HCT116 (cell line): ENCODE measurements around the gene DLG5. TPM values are rescaled to one million over a fixed set of nuclear protein-coding genes. Genes with fewer than 3 reads are reported as not detected.

Experiments used
- ATAC-seq: fragments of 200-7000 bp; cut with Tn5 transposase; 2 replicates; pipeline ENCODE4 v1.9.1; 2020; ENCODE audit warnings: mild to moderate bottlenecking, moderate library complexity
- BruUV-seq: library from RNA; stranded (reverse); fragments of 400-500 nt; replicated peaks from 2 replicates; lab custom pipeline; 2021; lab: Mats Ljungman, UMichigan
- CTCF ChIA-PET: fragments of 300-600 bp; sonication (Branson Sonifier 250); formaldehyde crosslinking; loops from one replicate; lab custom pipeline; 2021; ENCODE audit warnings: antibody characterized with exemption; lab: Charles Lee
- POLR2A ChIA-PET: fragments of 300-600, 350-600 bp; sonication (Branson Sonifier 250); formaldehyde crosslinking; loops from one replicate; lab custom pipeline; 2021; ENCODE audit warnings: antibody characterized with exemption; lab: Charles Lee
- RAD21 ChIA-PET, 2 experiments: fragments of 300-600 bp; sonication (Branson Sonifier 250); formaldehyde crosslinking; loops; one replicate each; lab custom pipeline; 2023; ENCODE audit warnings: low total read pairs in 2 of 2; ENCODE audit not compliant: uncharacterized antibody in 2 of 2, unreplicated experiment in 2 of 2, low non-redundant PET in 1 of 2; lab: Charles Lee
- DNase-seq: peaks from one replicate; pipeline ENCODE4 v3.0.0-alpha.2; 2010; ENCODE audit warnings: low read depth, low spot score
- H2AFZ ChIP-seq: fragments of 200-600 bp; shearing (Covaris generic), sonication (generic); 2 replicates; pipeline ENCODE4 v1.6.1; 2017; ENCODE audit warnings: low read depth, mixed run types, mixed read lengths, antibody characterized with exemption, low read length; ENCODE audit not compliant: poor library complexity, severe bottlenecking
- H3K27ac ChIP-seq: 2 replicates; pipeline ENCODE4 v1.5.1; 2012; ENCODE audit warnings: low read depth, low read length
- H3K27me3 ChIP-seq: fragments of 200-600 bp; sonication (generic); 2 replicates; pipeline ENCODE4 v1.6.1; 2016; ENCODE audit warnings: mixed run types, low read length, mixed read lengths; ENCODE audit not compliant: insufficient read depth
- H3K36me3 ChIP-seq, 2 experiments: fragments of 200-500 bp in 1 of 2; fragments of 200-600 bp in 1 of 2; sonication (Bioruptor generic) in 1 of 2; sonication (generic) in 1 of 2; 2 replicates each; pipeline versions ENCODE4 v1.5.1 to v1.6.1; 2014 to 2016; ENCODE audit warnings: low read length in 2 of 2, inconsistent platforms in 1 of 2, mixed read lengths in 1 of 2, mixed run types in 1 of 2; ENCODE audit not compliant: insufficient read depth in 2 of 2, control insufficient read depth in 1 of 2
- H3K4me1 ChIP-seq, 2 experiments: fragments of 200-600 bp in 1 of 2; sonication (generic) in 1 of 2; 2 replicates each; pipeline versions ENCODE4 v1.5.1 to v1.6.1; 2012 to 2017; ENCODE audit warnings: low read length in 2 of 2, inconsistent platforms in 1 of 2, mild to moderate bottlenecking in 1 of 2, mixed read lengths in 1 of 2, mixed run types in 1 of 2, moderate library complexity in 1 of 2; ENCODE audit not compliant: insufficient read depth in 2 of 2, control insufficient read depth in 1 of 2
- H3K4me2 ChIP-seq: fragments of 200-600 bp; sonication (generic); 2 replicates; pipeline ENCODE4 v1.6.1; 2017; ENCODE audit warnings: mixed run types, low read length, mixed read lengths
- H3K4me3 ChIP-seq, 2 experiments: fragments of 200-600 bp in 1 of 2; sonication (generic) in 1 of 2; replicated peaks in 1 of 2; 2 replicates each; pipeline ENCODE4 v1.5.1; 2011 to 2016; ENCODE audit warnings: low read length in 2 of 2, control low read depth in 1 of 2, low read depth in 1 of 2, mild to moderate bottlenecking in 1 of 2, mixed read lengths in 1 of 2, mixed run types in 1 of 2
- H3K79me2 ChIP-seq: fragments of 200-600 bp; sonication (generic); 2 replicates; pipeline ENCODE4 v1.6.1; 2017; ENCODE audit warnings: mild to moderate bottlenecking, mixed run types, low read length, moderate library complexity, mixed read lengths; ENCODE audit not compliant: insufficient read depth
- H3K9ac ChIP-seq: fragments of 200-600 bp; sonication (generic); 2 replicates; pipeline ENCODE4 v1.6.1; 2016; ENCODE audit warnings: low read length, mixed read lengths
- H3K9me2 ChIP-seq: fragments of 200-600 bp; sonication (generic), shearing (Covaris generic); 2 replicates; pipeline ENCODE4 v1.6.1; 2017; ENCODE audit warnings: mixed run types, mild to moderate bottlenecking, moderate library complexity; ENCODE audit not compliant: insufficient read depth
- H3K9me3 ChIP-seq, 2 experiments: fragments of 200-500 bp in 1 of 2; fragments of 200-600 bp in 1 of 2; sonication (Bioruptor generic) in 1 of 2; sonication (generic) in 1 of 2; 2 replicates each; pipeline ENCODE4 v1.6.1; 2014 to 2017; ENCODE audit warnings: low read length in 2 of 2, mixed read lengths in 2 of 2, inconsistent platforms in 1 of 2, low read depth in 1 of 2, mild to moderate bottlenecking in 1 of 2, mixed run types in 1 of 2, moderate library complexity in 1 of 2; ENCODE audit not compliant: control insufficient read depth in 1 of 2, insufficient read depth in 1 of 2
- H4K20me1 ChIP-seq: fragments of 200-600 bp; sonication (generic), shearing (Covaris generic); 2 replicates; pipeline ENCODE4 v1.6.1; 2017; ENCODE audit warnings: mixed run types, mild to moderate bottlenecking, moderate library complexity; ENCODE audit not compliant: insufficient read depth
- ATF3 ChIP-seq: IDR thresholded peaks from 2 replicates; pipeline ENCODE4 v1.6.1; 2012
- CBX3 ChIP-seq: IDR thresholded peaks from 2 replicates; pipeline ENCODE4 v1.6.1; 2012; ENCODE audit warnings: low read depth
- CEBPB ChIP-seq: IDR thresholded peaks from 2 replicates; pipeline ENCODE4 v1.6.1; 2012; ENCODE audit warnings: low read depth
- EGR1 ChIP-seq: IDR thresholded peaks from 2 replicates; pipeline ENCODE4 v1.6.1; 2012; ENCODE audit warnings: low read depth
- EZH2 ChIP-seq: fragments of 200-600 bp; sonication (generic); IDR thresholded peaks from 2 replicates; pipeline ENCODE4 v1.6.1; 2017; ENCODE audit warnings: antibody characterized with exemption, mixed run types
- EZH2phosphoT487 ChIP-seq: fragments of 200-600 bp; IDR thresholded peaks from 2 replicates; pipeline ENCODE4 v1.6.1; 2018; ENCODE audit warnings: antibody characterized with exemption, borderline replicate concordance
- FOSL1 ChIP-seq: IDR thresholded peaks from 2 replicates; pipeline ENCODE4 v1.6.1; 2012; ENCODE audit warnings: low read depth
- MAX ChIP-seq: IDR thresholded peaks from 2 replicates; pipeline ENCODE4 v1.6.1; 2012
- POLR2A ChIP-seq: IDR thresholded peaks from 2 replicates; pipeline ENCODE4 v1.7.0; 2011; ENCODE audit warnings: borderline replicate concordance; ENCODE audit not compliant: insufficient read depth, insufficient read length; ENCODE audit errors: extremely low read depth
- POLR2AphosphoS5 ChIP-seq: IDR thresholded peaks from 2 replicates; pipeline ENCODE4 v1.6.1; 2011; ENCODE audit warnings: mild to moderate bottlenecking, low read depth, low read length, moderate library complexity
- REST ChIP-seq: IDR thresholded peaks from 2 replicates; pipeline ENCODE4 v1.6.1; 2012; ENCODE audit warnings: low read depth
- SIN3A ChIP-seq: IDR thresholded peaks from 2 replicates; pipeline ENCODE4 v1.6.1; 2012; ENCODE audit warnings: low read depth
- SP1 ChIP-seq: IDR thresholded peaks from 2 replicates; pipeline ENCODE4 v1.6.1; 2012; ENCODE audit warnings: low read depth
- SRF ChIP-seq: IDR thresholded peaks from 2 replicates; pipeline ENCODE4 v1.6.1; 2012; ENCODE audit warnings: low read depth
- TCF7L2 ChIP-seq: IDR thresholded peaks from 2 replicates; pipeline ENCODE4 v1.7.0; 2011; ENCODE audit warnings: borderline replicate concordance, inconsistent platforms; ENCODE audit not compliant: insufficient read depth, insufficient read length; ENCODE audit errors: extremely low read depth
- YY1 ChIP-seq: IDR thresholded peaks from 2 replicates; pipeline ENCODE4 v1.6.1; 2011; ENCODE audit warnings: low read length, low read depth, moderate library complexity, mild to moderate bottlenecking; ENCODE audit not compliant: insufficient replicate concordance; ENCODE audit errors: extremely low read depth
- ZBTB33 ChIP-seq: IDR thresholded peaks from 2 replicates; pipeline ENCODE4 v1.6.1; 2011; ENCODE audit warnings: mild to moderate bottlenecking, low read length, moderate library complexity; ENCODE audit not compliant: insufficient replicate concordance; ENCODE audit errors: extremely low read depth
- ZFX ChIP-seq: fragments of 450-650 bp; IDR thresholded peaks from 2 replicates; pipeline ENCODE4 v1.6.1; 2017
- intact Hi-C: fragments of 100-400 bp; cut with micrococcal nuclease; formaldehyde crosslinking; loops from 2 replicates; pipeline ENCODE4 v1.10.0; 2022
- total RNA-seq: library from RNA; stranded (reverse); gene quantifications from one replicate; pipeline ENCODE4 v1.2.1, GENCODE V29; 2021; ENCODE audit not compliant: unreplicated experiment

Gene DLG5
- total RNA-seq, 1 experiment from 2014 or later: 44.8 TPM

GRCh38 chr10:77927402-77928246, 1.1 kb upstream of the DLG5 start:
- no peaks in the 10 kb centered on the region for H4K20me1 ChIP-seq
- no peaks in the 10 kb centered on the region for H3K9me2 ChIP-seq
- peak overlapping the region; percentile 97 for H3K4me2 ChIP-seq
- peaks cover 34% of the 10 kb centered on the region for H3K79me2 ChIP-seq
- H3K9ac ChIP-seq: peak overlapping the region; percentile 77
- no peaks in the 10 kb centered on the region for H3K9me3 ChIP-seq
- H3K4me1 ChIP-seq: peaks cover 9 to 25% of the 10 kb centered on the region in 2 experiments; a peak in 3 of 4 replicates
- CTCF ChIA-PET: no interaction called here
- no peak overlapping the region; the same call in 1 of the 2 replicates for H3K27ac ChIP-seq
- TSS peak; percentile 59 for BruUV-seq
- intact Hi-C loops: no loop called here
- TF ChIP-seq POLR2A: no peak
- no peak for TF ChIP-seq YY1
- TF ChIP-seq CEBPB: no peak
- no peak for TF ChIP-seq REST
- no peak for TF ChIP-seq EZH2
- TF ChIP-seq FOSL1: no peak
- no peak for TF ChIP-seq POLR2AphosphoS5
- TF ChIP-seq SRF: no peak
- no peak for TF ChIP-seq TCF7L2
- no peak for TF ChIP-seq ZBTB33
- no peak for TF ChIP-seq SIN3A
- no peak for TF ChIP-seq ATF3
- TF ChIP-seq EGR1: no peak
- no peak for TF ChIP-seq MAX
- no peak for TF ChIP-seq SP1
- no peak for TF ChIP-seq ZFX
- no peak for TF ChIP-seq CBX3
- no peak for TF ChIP-seq EZH2phosphoT487
- POLR2A ChIA-PET: no interaction called here
- H3K4me3 ChIP-seq: peak overlapping the region; percentile 73 to 75; a peak in 3 of 4 replicates
- no peaks in the 10 kb centered on the region for H3K27me3 ChIP-seq
- no peak overlapping the region for H2AFZ ChIP-seq
- DNase-seq: no peak
- H3K36me3 ChIP-seq: no peaks in the 10 kb centered on the region
- no peak for ATAC-seq
- RAD21 ChIA-PET: no interaction called here
